T-cell (primary cell): ENCODE data around the gene PLD4. TPM values are rescaled to one million over a fixed set of nuclear protein-coding genes. Genes with fewer than 3 reads are reported as not detected.

Experiments used
- ATAC-seq, 4 experiments: fragments of 200-7000 bp in 3 of 4; fragments of 150-1000 bp in 1 of 4; cut with Tn5 transposase; replicated peaks in 1 of 4; 1 replicate in 3 of 4; 2 replicates in 1 of 4; pipeline ENCODE4 v1.10.0; 2021; ENCODE audit warnings: moderate library complexity in 3 of 4, mild to moderate bottlenecking in 2 of 4, moderate number of reproducible peaks in 1 of 4
- CTCF ChIA-PET, 2 donors: fragments of 300-600 bp; sonication (Branson Sonifier 250); formaldehyde crosslinking; loops; one replicate each; lab custom pipeline; 2022; ENCODE audit warnings: antibody characterized with exemption in 2 of 2; lab: Charles Lee
- POLR2A ChIA-PET, 2 donors: fragments of 300-600 bp; sonication (Branson Sonifier 250); formaldehyde crosslinking; loops; one replicate each; lab custom pipeline; 2022; ENCODE audit warnings: antibody characterized with exemption in 2 of 2; lab: Charles Lee
- DNase-seq, 35 experiments: peaks; one replicate each; pipeline versions ENCODE4 v3.0.0 to v3.0.0-alpha.2; 2013 to 2023
- H3K27ac ChIP-seq: one replicate; pipeline ENCODE4 v1.5.1; 2013; ENCODE audit warnings: low read length
- H3K27me3 ChIP-seq, 2 experiments: replicated peaks in 1 of 2; 1 replicate in 1 of 2; 2 replicates in 1 of 2; pipeline versions ENCODE4 v1.6.1 to v1.7.0; 2013; ENCODE audit warnings: low read length in 1 of 2, mixed read lengths in 1 of 2; ENCODE audit not compliant: control insufficient read depth in 2 of 2, insufficient read depth in 2 of 2; ENCODE audit errors: extremely low read depth in 1 of 2
- H3K36me3 ChIP-seq, 2 donors: 1 replicate in 1 of 2; 2 replicates in 1 of 2; pipeline versions ENCODE4 v1.6.1 to v1.7.0; 2013; ENCODE audit warnings: low read length in 1 of 2; ENCODE audit not compliant: control insufficient read depth in 2 of 2, insufficient read depth in 1 of 2; ENCODE audit errors: extremely low read depth in 1 of 2
- H3K4me1 ChIP-seq, 2 experiments: 1 replicate in 1 of 2; 2 replicates in 1 of 2; pipeline versions ENCODE4 v1.6.1 to v1.7.0; 2013; ENCODE audit warnings: low read length in 2 of 2, mixed read lengths in 1 of 2; ENCODE audit not compliant: insufficient read depth in 2 of 2, control insufficient read depth in 1 of 2; ENCODE audit errors: extremely low read depth in 1 of 2
- H3K4me3 ChIP-seq, 2 donors: 1 replicate in 1 of 2; 2 replicates in 1 of 2; pipeline versions ENCODE4 v1.5.1 to v1.7.0; 2013; ENCODE audit warnings: mild to moderate bottlenecking in 2 of 2, low read length in 1 of 2, moderate library complexity in 1 of 2; ENCODE audit not compliant: control insufficient read depth in 1 of 2; ENCODE audit errors: extremely low read depth in 1 of 2
- H3K9me3 ChIP-seq: 2 replicates; pipeline ENCODE4 v1.7.0; 2013
- H3K27ac Mint-ChIP-seq, 2 donors: one replicate each; pipeline ENCODE4 v1.8.0; 2020 to 2021; ENCODE audit warnings: mild to moderate bottlenecking in 2 of 2, mixed read lengths in 2 of 2
- H3K27me3 Mint-ChIP-seq, 2 donors: one replicate each; pipeline ENCODE4 v1.8.0; 2021 to 2022; ENCODE audit warnings: mixed read lengths in 2 of 2
- H3K36me3 Mint-ChIP-seq: one replicate; pipeline ENCODE4 v1.8.0; 2021; ENCODE audit warnings: mixed read lengths
- H3K4me1 Mint-ChIP-seq, 3 donors: one replicate each; pipeline ENCODE4 v1.8.0; 2020 to 2022; ENCODE audit warnings: mixed read lengths in 3 of 3, mild to moderate bottlenecking in 1 of 3
- H3K4me3 Mint-ChIP-seq, 3 donors: one replicate each; pipeline ENCODE4 v1.8.0; 2020 to 2022; ENCODE audit warnings: mild to moderate bottlenecking in 3 of 3, mixed read lengths in 3 of 3, moderate library complexity in 3 of 3
- H3K9me3 Mint-ChIP-seq, 3 donors: one replicate each; pipeline ENCODE4 v1.8.0; 2020 to 2022; ENCODE audit warnings: mixed read lengths in 3 of 3
- WGBS: methylation state at CpG from one replicate; pipeline ENCODE4 v1.1.5; 2013; ENCODE audit warnings: missing lambda C conversion rate; ENCODE audit not compliant: insufficient coverage; 5-methylcytosine and 5-hydroxymethylcytosine counted together
- total RNA-seq, 35 experiments: library from RNA in 6 of 35; stranded (reverse) in 6 of 35; fragments of 120-200 nt in 1 of 35; gene quantifications; one replicate each; pipeline versions ENCODE4 v1.2.1 to v1.2.4 and lab custom pipeline; 2013 to 2026

Gene PLD4
- total RNA-seq, 5 donors from 2014 or later (not counting 1 experiment from before 2014, with no cell fraction given), result 0.65 to 4.9 (median 3.9) TPM

GRCh38 chr14:104955396-104955770 lies 30.7 kb downstream of the PLD4 start:
- Mint-ChIP-seq H3K27ac (no peak overlapping the region), H3K36me3 (no peaks in the 10 kb centered on the region), H3K4me1 (no peaks in the 10 kb centered on the region), H3K9me3 (no peaks in the 10 kb centered on the region), H3K4me3 (no peak overlapping the region), H3K27me3 (peaks cover 22 to 23% of the 10 kb centered on the region in 2 donors)
- ChIA-PET CTCF (no interaction called here), POLR2A (no interaction called here)
- Histone ChIP-seq H3K9me3 (no peaks in the 10 kb centered on the region), H3K27ac (no peak overlapping the region), H3K4me1 (no peaks in the 10 kb centered on the region), H3K27me3 (peaks cover 0 to 42% of the 10 kb centered on the region in 2 experiments), H3K4me3 (no peak overlapping the region), H3K36me3 (no peaks in the 10 kb centered on the region)
- WGBS, result 92% methylated on average over 3 of the region's 3 CpGs
- DNase-seq, result no peak
- no peak for ATAC-seq

GRCh38 chr14:104956290-104956890 lies 31.7 kb downstream of the PLD4 start:
- ChIA-PET CTCF (no interaction called here), POLR2A (no interaction called here)
- H3K27me3 ChIP-seq, result peaks cover 0 to 42% of the 10 kb centered on the region in 2 experiments
- H3K9me3 ChIP-seq, result no peaks in the 10 kb centered on the region
- peaks cover 23 to 24% of the 10 kb centered on the region in 2 donors for H3K27me3 Mint-ChIP-seq
- DNase-seq (no peak), ATAC-seq (no peak)
- H3K36me3 Mint-ChIP-seq, result no peaks in the 10 kb centered on the region
- no peaks in the 10 kb centered on the region for H3K4me1 Mint-ChIP-seq
- H3K27ac Mint-ChIP-seq, result no peak overlapping the region
- H3K4me3 Mint-ChIP-seq, result no peak overlapping the region
- no peak overlapping the region for H3K4me3 ChIP-seq
- no peaks in the 10 kb centered on the region for H3K4me1 ChIP-seq
- H3K9me3 Mint-ChIP-seq, result no peaks in the 10 kb centered on the region
- 84% methylated on average over 8 of the region's 14 CpGs for WGBS
- no peaks in the 10 kb centered on the region for H3K36me3 ChIP-seq
- no peak overlapping the region for H3K27ac ChIP-seq

- POLR2A ChIA-PET, result no interaction called here
- H3K4me1 Mint-ChIP-seq, result no peaks in the 10 kb centered on the region
- peaks cover 0 to 46% of the 10 kb centered on the region in 2 experiments for H3K27me3 ChIP-seq
- H3K27me3 Mint-ChIP-seq, result peaks cover 23 to 24% of the 10 kb centered on the region in 2 donors
- no peak overlapping the region for H3K27ac ChIP-seq
- H3K4me3 ChIP-seq, result no peak overlapping the region
- no peaks in the 10 kb centered on the region for H3K4me1 ChIP-seq
- no peaks in the 10 kb centered on the region for H3K9me3 ChIP-seq
- CTCF ChIA-PET, result no interaction called here
- no peaks in the 10 kb centered on the region for H3K36me3 ChIP-seq
- H3K36me3 Mint-ChIP-seq, result no peaks in the 10 kb centered on the region
- H3K4me3 Mint-ChIP-seq, result no peak overlapping the region
- WGBS, result 80% methylated on average over 20 of the region's 25 CpGs
- H3K9me3 Mint-ChIP-seq, result no peaks in the 10 kb centered on the region
- H3K27ac Mint-ChIP-seq, result no peak overlapping the region
- DNase-seq, result no peak
- no peak for ATAC-seq
These were observed 32.8 kb downstream of the PLD4 start for GRCh38 chr14:104957146-104958113.

GRCh38 chr14:104964546-104964945 lies 39.9 kb downstream of the PLD4 start:
- H3K4me3 Mint-ChIP-seq, result no peak overlapping the region
- no peaks in the 10 kb centered on the region for H3K36me3 ChIP-seq
- ATAC-seq, result no peak
- peaks cover 0 to 8% of the 10 kb centered on the region in 2 experiments for H3K4me1 ChIP-seq
- 41% methylated on average over 2 of the region's 7 CpGs for WGBS
- no peak overlapping the region for H3K27ac Mint-ChIP-seq
- peaks cover 10 to 27% of the 10 kb centered on the region in 2 donors for H3K27me3 Mint-ChIP-seq
- no peaks in the 10 kb centered on the region for H3K9me3 ChIP-seq
- H3K27ac ChIP-seq, result no peak overlapping the region
- H3K4me1 Mint-ChIP-seq, result peaks cover 0 to 3% (median 0%) of the 10 kb centered on the region in 3 donors
- ChIA-PET POLR2A (no interaction called here), CTCF (interaction anchor here in 1 of 2 donors (0.5 kb wide), 1 partner anchor 59 kb away, joined by 3 read pairs; no protein-coding TSS in a partner anchor)
- H3K36me3 Mint-ChIP-seq, result no peaks in the 10 kb centered on the region
- DNase-seq, result no peak
- H3K27me3 ChIP-seq, result peaks cover 0 to 46% of the 10 kb centered on the region in 2 experiments
- H3K4me3 ChIP-seq, result no peak overlapping the region
- H3K9me3 Mint-ChIP-seq, result no peaks in the 10 kb centered on the region

GRCh38 chr14:104965561-104966231 lies 41.0 kb downstream of the PLD4 start:
- H3K4me1 ChIP-seq, result peaks cover 0 to 8% of the 10 kb centered on the region in 2 experiments
- H3K4me3 ChIP-seq, result no peak overlapping the region
- H3K27me3 ChIP-seq, result peaks cover 0 to 56% of the 10 kb centered on the region in 2 experiments
- Mint-ChIP-seq H3K4me1 (peaks cover 0 to 3% (median 0%) of the 10 kb centered on the region in 3 donors), H3K27me3 (peaks cover 6 to 27% of the 10 kb centered on the region in 2 donors), H3K9me3 (no peaks in the 10 kb centered on the region), H3K36me3 (no peaks in the 10 kb centered on the region), H3K27ac (no peak overlapping the region), H3K4me3 (no peak overlapping the region)
- H3K9me3 ChIP-seq, result no peaks in the 10 kb centered on the region
- CTCF ChIA-PET, result no interaction called here
- ATAC-seq (no peak), DNase-seq (no peak)
- 92% methylated on average over 12 of the region's 13 CpGs for WGBS
- H3K36me3 ChIP-seq, result no peaks in the 10 kb centered on the region
- H3K27ac ChIP-seq, result no peak overlapping the region
- POLR2A ChIA-PET, result no interaction called here

- ATAC-seq (no peak), DNase-seq (no peak)
- Histone ChIP-seq H3K9me3 (no peaks in the 10 kb centered on the region), H3K27me3 (peaks cover 0 to 60% of the 10 kb centered on the region in 2 experiments), H3K4me1 (peaks cover 0 to 8% of the 10 kb centered on the region in 2 experiments), H3K36me3 (no peaks in the 10 kb centered on the region), H3K27ac (no peak overlapping the region), H3K4me3 (no peak overlapping the region)
- POLR2A ChIA-PET, result no interaction called here
- 82% methylated on average over 7 of the region's 9 CpGs for WGBS
- CTCF ChIA-PET, result no interaction called here
- Mint-ChIP-seq H3K4me3 (no peak overlapping the region), H3K36me3 (no peaks in the 10 kb centered on the region), H3K9me3 (no peaks in the 10 kb centered on the region), H3K27ac (no peak overlapping the region), H3K27me3 (peaks cover 6 to 27% of the 10 kb centered on the region in 2 donors), H3K4me1 (peaks cover 0 to 3% (median 0%) of the 10 kb centered on the region in 3 donors)
These were observed 41.7 kb downstream of the PLD4 start for GRCh38 chr14:104966261-104966865.
